ENCODE data around the gene HNRNPUL1.

HNRNPUL1 gene

DNA sequence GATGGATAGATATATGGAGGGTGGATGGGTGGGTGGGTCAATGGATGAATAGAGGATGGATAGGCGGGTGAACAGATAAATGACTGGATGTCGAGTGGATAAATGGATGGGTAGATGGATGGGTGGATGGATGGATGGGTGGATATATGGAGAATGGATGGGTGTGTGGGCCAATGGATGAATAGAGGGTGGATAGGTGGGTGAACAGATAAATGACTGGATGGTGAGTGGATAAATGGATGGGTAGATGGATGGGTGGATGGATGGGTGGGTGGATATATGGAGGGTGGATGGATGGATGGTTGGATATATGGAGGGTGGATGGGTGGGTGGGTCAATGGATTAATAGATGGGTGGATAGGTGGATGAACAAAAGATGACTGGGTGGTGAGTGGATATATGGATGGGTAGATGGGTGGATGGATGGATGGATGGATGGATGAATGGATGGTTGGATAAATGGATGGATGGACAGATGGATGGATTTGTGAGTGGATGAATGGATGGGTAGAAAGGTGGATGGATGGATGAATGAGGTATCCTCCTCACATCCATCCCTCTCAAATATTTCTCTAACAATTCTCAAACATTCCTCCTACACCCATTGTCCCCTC, 24.1 kb upstream of the HNRNPUL1 start:
- no peak overlapping the region for H3K27ac ChIP-seq
- no peak for TF ChIP-seq CTCF (IDR thresholded peaks at IDR 0.05)
- no peak for TF ChIP-seq ZFX (IDR thresholded peaks at IDR 0.05; ENCODE audit: borderline replicate concordance)

DNA sequence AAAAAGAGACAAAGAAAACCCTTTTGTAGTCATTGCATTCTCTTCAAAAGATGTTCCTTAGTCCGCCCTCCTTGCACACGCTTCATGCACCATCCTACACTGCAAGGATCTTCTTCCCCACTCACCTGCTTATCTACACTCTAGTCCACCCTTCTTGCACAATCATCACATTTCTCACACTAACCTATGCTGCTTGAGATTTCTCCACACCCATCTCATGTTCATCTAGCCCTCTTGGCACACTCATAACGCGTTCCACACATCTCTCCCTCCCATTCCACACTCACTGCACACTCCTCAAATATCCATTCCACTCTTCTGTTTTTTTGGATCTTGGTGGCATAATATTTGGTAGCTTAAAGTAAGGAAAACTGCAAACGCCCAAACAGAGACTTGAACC, 22.3 kb upstream of the HNRNPUL1 start:
- TF ChIP-seq ZFX (IDR thresholded peaks at IDR 0.05; ENCODE audit: borderline replicate concordance): no peak
- TF ChIP-seq CTCF (IDR thresholded peaks at IDR 0.05): no peak
- no peak overlapping the region for H3K27ac ChIP-seq

- TF ChIP-seq CTCF (IDR thresholded peaks at IDR 0.05): no peak
- no peak for TF ChIP-seq ZFX (IDR thresholded peaks at IDR 0.05; ENCODE audit: borderline replicate concordance)
- H3K27ac ChIP-seq: no peak overlapping the region
Measured at GRCh38 chr19:41244117-41244516, 20.1 kb upstream of the HNRNPUL1 start.

DNA sequence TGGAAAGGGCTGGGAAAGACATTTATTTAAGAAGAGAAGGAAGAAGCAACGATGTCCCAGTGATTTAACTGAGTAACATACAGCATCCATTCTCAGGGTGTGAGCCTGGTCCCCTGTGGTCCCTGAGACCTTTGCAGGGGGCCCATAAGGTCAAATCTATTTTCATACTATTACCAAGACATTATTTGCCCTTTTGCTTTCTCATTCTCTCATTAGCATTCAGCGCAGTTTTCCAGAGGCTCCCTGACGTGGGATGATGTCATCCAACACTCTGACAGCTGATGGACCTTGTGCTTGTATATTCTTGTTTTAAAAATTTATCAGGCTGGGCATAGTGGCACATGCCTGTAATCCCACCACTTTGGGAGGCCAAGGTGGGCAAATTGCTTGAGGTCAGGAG, 18.3 kb upstream of the HNRNPUL1 start:
- no peak overlapping the region for H3K27ac ChIP-seq
- TF ChIP-seq CTCF (IDR thresholded peaks at IDR 0.05): no peak
- TF ChIP-seq ZFX (IDR thresholded peaks at IDR 0.05; ENCODE audit: borderline replicate concordance): no peak

DNA sequence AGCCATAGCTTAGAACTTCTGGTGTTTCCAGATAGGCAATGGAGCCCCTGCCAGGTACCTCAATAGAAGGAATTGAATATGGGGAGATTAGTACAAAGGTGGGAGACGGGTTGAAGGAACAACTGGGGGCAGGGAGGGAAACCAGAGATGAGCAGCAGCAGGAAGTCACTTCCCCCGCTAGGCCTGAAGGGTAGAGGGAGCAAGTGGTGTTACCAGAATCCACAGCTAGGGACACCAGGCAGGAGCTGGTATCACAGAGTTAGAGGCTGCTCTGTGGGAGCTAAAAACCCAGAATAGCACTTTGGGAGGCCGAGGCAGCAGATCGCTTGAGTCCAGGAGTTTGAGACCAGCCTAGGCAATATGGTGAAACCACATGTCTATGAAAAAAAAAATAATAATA, 15.3 kb upstream of the HNRNPUL1 start:
- TF ChIP-seq ZFX (IDR thresholded peaks at IDR 0.05; ENCODE audit: borderline replicate concordance) (no peak), CTCF (IDR thresholded peaks at IDR 0.05) (no peak)
- H3K27ac ChIP-seq: no peak overlapping the region

DNA sequence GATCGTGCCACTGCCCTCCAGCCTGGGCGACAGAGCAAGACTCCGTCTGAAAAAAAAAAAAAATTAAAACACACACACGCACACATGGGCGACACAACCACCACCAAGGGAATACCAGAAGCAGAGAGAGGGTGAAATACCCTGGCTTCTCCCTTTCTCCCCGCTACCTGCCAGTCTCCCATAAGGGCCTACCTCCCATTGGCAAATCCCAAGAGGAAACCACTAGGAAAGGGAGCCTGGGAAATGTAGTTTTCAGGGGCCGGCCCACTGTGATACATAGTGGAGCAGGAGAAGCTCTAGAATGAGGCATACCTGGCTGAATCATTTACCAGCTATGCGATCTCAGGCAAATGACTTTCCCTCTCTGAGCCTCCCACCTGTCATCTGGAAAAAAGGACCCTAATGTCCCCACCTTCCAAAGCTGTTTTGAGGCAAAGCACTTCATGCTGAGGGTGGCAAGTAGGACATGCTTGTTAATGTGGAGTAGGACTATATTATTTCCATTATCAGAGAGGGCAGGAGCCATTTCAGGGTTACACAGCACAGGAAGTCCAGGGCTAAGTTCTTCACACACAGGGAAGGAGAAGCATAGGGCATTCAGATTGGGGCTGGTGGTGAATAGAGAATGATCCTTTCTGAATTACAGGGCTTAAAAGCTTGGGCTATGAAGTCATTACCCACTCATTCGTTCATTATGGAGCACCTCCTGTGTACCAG, 14.3 kb upstream of the HNRNPUL1 start:
- TF ChIP-seq CTCF (IDR thresholded peaks at IDR 0.05) (no peak), ZFX (IDR thresholded peaks at IDR 0.05; ENCODE audit: borderline replicate concordance) (no peak)
- H3K27ac ChIP-seq: no peak overlapping the region

DNA sequence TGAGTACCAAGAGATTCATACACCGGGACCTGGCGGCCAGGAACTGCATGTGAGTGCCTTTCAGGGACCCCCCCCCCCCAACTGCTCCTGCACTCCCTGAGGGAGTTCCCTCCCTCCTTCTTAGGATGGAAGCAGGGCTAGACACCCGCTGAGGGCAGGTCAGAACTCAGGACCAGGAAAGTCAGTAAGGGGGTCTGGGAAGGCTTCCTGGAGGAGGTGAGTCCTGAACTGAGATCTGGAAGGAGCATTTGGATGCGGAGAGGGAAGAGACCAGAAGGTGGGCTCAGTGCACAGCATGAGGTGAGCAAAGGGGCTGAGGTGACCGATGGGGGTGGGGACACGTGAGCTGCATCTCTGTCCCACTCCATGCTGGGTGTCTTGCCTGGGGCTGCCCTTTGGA, 10.5 kb upstream of the HNRNPUL1 start:
- H3K27ac ChIP-seq: no peak overlapping the region
- TF ChIP-seq ZFX (IDR thresholded peaks at IDR 0.05; ENCODE audit: borderline replicate concordance): no peak
- TF ChIP-seq CTCF (IDR thresholded peaks at IDR 0.05): no peak
